ENCODE data around the gene DSG4.
"Not testable (repeated sequence)": the region's sequence is repeated elsewhere in the genome, so short reads cannot be mapped to it uniquely, and the experiment has no call there.

DSG4 gene, protein sequence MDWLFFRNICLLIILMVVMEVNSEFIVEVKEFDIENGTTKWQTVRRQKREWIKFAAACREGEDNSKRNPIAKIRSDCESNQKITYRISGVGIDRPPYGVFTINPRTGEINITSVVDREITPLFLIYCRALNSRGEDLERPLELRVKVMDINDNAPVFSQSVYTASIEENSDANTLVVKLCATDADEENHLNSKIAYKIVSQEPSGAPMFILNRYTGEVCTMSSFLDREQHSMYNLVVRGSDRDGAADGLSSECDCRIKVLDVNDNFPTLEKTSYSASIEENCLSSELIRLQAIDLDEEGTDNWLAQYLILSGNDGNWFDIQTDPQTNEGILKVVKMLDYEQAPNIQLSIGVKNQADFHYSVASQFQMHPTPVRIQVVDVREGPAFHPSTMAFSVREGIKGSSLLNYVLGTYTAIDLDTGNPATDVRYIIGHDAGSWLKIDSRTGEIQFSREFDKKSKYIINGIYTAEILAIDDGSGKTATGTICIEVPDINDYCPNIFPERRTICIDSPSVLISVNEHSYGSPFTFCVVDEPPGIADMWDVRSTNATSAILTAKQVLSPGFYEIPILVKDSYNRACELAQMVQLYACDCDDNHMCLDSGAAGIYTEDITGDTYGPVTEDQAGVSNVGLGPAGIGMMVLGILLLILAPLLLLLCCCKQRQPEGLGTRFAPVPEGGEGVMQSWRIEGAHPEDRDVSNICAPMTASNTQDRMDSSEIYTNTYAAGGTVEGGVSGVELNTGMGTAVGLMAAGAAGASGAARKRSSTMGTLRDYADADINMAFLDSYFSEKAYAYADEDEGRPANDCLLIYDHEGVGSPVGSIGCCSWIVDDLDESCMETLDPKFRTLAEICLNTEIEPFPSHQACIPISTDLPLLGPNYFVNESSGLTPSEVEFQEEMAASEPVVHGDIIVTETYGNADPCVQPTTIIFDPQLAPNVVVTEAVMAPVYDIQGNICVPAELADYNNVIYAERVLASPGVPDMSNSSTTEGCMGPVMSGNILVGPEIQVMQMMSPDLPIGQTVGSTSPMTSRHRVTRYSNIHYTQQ

DNA sequence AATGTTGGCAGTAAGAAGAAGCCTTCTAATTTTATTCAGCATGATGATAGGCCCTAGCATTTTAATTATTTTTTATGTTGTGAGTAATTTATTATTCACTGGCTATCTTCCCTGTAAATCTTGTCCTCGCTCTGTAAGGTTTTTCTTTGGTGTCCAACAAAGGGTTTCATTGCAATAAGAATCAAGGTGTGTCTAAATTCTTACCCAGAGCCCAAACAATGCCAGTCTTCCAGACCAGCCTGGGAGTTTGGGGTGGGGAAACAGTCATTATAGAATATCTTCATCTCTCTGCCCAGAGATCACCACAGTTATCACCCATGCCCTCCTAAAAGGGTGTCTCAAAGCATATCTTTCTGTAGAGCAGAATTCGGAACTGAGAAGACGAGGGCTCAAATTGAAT is at the start of gene DSG4:
TSS of gene DSG4 (plus strand) at position 301 of the 400 bp plus-strand sequence. CDS start 135 bp downstream, outside the sequence.
- DNase-seq (ENCODE audit: low read depth in 2 of 2): no peak

DNA sequence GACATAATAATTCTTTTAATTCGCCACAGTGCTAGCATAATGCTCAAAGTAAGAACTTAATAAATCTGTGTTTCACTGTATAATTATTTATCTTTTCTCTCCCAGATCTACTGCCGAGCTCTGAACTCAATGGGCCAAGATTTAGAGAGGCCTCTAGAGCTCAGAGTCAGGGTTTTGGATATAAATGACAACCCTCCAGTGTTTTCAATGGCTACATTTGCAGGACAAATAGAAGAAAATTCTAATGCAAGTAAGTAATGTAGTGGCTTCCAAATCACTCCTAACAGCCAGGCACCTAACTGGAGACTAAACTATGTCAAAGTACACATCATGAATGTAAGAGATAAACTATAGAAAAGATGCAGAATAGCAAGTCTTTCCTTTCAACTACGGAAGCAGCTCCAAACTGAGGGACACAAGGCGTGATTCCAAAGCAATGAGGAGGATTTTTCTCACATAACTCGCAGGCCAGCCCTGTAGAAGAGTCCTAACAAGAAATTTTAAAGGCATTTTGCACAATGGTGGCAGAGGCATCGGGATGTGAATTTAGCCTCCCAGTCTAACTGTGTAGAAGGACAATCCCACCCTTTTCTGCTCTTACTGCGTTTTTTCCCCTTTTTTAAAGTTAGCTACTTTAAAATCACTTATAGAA is 46.7 kb upstream of the DSG4 start:
- DNase-seq (ENCODE audit: low read depth in 2 of 2): no peak

DNA sequence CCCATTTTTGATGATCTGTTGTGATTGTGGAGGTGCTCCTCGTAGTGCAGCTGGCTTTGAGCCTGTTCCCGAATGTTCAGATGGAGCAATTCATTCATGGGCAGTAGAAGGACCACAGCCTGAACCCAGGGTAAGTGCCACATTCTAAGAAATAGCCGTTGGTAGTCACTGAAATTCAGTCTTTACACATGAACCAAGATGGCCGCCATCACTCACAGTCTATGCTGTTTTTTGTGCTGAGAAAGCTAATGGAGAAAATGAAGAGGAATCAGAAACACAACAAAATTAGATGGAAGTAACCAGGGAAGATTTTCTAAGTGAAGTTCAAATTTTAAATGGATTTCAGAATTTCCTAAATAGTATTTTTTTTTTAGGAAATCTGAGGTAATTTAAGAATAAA is 33.1 kb upstream of the DSG4 start:
- no peak for DNase-seq (ENCODE audit: low read depth in 2 of 2)

DNA sequence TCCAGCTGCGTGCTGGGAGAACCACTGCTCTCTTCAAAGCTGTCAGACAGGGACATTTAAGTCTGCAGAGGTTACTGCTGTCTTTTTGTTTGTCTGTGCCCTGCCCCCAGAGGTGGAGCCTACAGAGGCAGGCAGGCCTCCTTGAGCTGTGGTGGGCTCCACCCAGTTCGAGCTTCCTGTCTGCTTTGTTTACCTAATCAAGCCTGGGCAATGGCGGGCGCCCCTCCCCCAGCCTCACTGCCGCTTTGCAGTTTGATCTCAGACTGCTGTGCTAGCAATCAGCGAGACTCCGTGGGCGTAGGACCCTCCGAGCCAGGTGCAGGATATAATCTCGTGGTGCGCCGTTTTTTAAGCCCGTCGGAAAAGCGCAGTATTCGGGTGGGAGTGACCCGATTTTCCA is 23.2 kb upstream of the DSG4 start:
- DNase-seq (ENCODE audit: low read depth in 2 of 2): not testable (repeated sequence)

DNA sequence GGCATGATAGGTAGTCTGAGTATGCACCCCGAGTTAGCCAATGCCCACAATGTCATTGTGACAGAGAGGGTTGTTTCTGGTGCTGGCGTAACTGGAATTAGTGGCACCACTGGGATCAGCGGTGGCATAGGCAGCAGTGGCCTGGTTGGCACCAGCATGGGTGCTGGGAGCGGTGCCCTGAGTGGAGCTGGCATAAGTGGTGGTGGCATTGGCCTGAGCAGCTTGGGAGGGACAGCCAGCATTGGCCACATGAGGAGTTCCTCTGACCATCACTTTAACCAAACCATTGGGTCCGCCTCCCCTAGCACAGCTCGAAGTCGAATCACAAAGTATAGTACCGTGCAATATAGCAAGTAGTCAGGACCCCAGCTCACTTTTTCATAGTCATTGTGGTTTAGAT is 21.6 kb upstream of the DSG4 start:
- DNase-seq (ENCODE audit: low read depth in 2 of 2): no peak

DNA sequence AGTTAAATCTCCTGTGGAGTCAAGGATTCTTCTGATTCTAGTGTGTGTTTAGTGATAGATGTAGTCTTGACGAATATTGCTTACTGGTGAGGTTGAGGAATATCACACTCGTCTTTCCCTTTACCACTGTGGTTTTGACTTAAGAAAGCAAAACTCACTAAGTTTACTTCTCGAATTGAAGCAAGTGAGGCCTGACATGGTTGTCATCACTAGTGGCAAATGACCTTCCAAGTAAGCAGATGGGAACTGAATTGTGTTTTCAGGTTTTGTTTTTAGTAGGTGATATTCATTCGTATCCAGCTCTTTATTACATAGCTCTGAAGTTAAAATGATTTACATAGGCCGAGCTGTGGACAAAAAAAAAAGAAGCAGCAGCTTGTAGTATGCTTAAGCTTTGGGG is 20.6 kb upstream of the DSG4 start:
- DNase-seq (ENCODE audit: low read depth in 2 of 2): no peak

DNA sequence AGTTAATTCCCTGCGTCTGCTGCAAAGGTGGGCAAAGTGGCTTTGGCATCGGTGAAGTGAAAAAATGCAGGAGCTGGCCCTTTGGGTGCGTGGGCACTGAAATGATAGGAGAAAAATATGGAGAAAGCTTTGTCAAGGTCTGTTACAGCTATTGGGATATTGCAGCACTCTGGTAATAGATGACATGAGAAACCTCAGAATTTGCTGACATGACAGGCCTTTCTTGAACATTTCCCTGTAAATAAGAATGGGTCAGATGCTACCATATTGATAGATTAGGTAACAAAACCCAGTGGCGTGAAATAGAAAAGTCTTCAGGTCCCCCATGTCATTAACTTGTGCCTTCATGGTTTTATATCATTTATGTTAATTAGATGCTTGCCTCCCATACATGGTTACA is 12.4 kb upstream of the DSG4 start:
- no peak for DNase-seq (ENCODE audit: low read depth in 2 of 2)

DNA sequence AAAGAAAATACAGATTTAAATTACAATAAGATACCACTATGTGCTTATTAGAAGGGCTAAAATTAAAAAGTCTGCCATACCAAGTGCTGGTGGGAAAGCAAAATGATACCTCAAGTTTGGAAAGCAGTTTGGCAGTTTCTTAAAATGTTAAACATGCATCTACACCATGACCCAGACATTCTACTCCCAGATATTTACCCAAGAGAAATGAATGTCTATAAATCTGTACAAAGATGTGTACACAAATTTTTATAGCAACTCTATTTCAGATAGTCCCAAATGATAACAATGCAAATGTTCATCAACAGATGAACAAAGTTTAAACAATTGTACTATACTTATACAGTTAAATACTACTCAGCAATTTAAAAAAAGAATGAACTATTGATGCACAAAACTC is 7.1 kb upstream of the DSG4 start:
- no peak for DNase-seq (ENCODE audit: low read depth in 2 of 2)

DNA sequence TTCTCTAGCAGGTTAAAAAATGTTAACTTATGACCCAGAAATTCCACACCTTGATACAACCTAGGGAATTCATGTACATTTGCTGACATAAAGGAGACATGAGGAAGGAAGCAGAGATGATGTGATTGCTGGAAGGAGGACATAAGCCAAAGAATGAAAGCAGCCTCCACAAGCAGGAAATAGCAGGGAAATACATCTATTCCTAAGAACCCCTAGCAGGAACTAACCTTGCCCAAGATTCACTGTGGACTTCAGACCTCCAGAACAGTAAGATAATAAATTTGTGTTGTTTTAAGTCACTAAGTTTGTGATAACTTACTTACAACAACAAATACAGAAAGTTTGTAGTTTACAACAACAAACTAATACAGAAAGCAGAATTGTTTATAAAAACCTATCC is 4.6 kb upstream of the DSG4 start:
- DNase-seq (ENCODE audit: low read depth in 2 of 2): no peak

DNA sequence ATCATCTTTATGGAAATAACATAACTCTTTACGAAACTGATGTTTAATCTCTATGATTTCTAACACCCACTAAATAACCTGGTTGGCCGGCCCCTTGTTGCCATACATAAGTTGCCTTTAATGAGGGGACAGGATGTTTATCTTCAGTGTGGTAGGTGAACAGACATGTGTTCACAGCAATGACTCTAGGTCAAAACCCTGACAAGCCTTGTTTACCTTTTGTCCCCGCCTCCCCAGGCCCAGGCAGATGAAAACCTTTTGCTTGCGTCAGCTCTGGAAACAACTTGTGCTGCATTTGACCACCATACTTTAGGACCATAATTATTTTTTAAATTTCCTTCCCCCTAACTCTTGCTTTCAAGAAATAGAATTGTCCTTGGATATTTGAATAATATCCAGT is 2.9 kb upstream of the DSG4 start:
- DNase-seq (ENCODE audit: low read depth in 2 of 2): no peak

DNA sequence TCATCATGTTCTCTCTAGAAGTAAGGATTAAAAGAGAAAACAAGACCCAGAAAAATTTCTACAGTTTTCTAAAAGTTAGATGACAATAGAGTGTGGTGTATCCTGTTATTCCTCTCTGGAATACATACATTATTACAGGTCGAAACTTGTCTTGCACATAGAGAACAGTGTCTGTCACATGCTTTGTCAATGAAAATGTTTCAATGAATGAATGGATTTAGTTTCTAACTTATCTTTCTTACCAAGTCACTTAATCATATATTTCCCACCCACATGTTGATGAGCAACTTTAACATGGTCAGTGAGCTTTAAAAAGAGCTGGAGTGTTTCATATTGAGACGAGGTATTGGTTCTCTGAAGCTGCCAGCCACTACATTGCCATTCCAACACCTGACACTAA is 4.3 kb downstream of the DSG4 start:
- DNase-seq (ENCODE audit: low read depth in 2 of 2): no peak

DNA sequence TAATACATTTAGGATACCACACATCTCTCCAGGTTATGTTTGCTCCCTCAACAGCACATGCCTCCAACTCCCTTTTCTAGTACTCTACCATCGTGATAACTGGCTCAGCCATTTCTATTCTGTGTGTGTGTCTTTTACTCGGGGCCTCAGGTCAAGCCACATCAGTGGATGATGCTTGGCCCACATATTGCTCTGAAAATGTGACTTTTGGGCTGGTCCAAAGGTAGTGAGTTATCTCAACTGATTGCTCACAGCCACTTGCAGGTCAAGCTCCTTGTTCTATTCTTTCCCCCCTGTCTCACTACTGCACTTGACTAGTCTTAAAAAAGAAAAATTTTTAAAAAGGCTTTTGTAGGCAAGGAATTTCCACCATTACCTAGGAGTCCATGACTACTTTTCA is 5.5 kb downstream of the DSG4 start:
- DNase-seq (ENCODE audit: low read depth in 2 of 2): no peak

DNA sequence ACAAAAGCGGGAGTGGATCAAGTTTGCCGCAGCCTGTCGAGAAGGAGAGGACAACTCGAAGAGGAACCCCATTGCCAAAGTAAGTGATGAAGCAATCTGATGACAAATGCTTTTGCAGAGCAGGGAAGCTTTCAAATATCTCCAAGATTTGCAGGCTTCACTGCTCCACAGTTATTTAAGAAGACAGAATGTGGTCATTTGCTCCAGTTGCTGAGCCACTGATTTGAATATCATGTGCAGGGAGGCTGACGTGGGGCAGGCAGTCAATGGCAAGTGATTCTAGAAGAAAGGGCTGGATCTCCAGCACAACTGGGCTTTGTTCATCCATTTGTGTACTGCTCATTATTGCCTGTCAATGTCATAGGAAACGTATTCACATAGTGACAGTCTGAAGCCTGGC is 10.2 kb downstream of the DSG4 start:
- no peak for DNase-seq (ENCODE audit: low read depth in 2 of 2)

DNA sequence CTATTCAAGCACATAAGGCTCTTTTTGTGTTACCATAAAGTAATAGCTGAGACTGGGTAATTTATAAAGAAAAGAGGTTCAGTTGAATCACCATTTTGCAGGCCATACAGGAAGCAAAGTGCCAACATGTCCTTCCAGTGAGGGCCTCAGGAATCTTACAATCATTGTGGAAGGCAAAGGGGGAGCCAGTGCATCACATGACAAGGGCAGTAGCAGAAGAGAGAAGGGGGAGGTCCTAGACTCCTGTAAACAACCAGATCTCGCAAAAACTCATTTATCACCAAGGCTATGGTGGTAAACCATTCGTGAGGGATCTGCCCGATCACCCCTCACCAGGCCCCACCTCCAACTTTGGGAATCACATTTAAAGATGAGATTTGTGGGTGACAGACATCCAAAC is 16.7 kb downstream of the DSG4 start:
- no peak for DNase-seq (ENCODE audit: low read depth in 2 of 2)

DNA sequence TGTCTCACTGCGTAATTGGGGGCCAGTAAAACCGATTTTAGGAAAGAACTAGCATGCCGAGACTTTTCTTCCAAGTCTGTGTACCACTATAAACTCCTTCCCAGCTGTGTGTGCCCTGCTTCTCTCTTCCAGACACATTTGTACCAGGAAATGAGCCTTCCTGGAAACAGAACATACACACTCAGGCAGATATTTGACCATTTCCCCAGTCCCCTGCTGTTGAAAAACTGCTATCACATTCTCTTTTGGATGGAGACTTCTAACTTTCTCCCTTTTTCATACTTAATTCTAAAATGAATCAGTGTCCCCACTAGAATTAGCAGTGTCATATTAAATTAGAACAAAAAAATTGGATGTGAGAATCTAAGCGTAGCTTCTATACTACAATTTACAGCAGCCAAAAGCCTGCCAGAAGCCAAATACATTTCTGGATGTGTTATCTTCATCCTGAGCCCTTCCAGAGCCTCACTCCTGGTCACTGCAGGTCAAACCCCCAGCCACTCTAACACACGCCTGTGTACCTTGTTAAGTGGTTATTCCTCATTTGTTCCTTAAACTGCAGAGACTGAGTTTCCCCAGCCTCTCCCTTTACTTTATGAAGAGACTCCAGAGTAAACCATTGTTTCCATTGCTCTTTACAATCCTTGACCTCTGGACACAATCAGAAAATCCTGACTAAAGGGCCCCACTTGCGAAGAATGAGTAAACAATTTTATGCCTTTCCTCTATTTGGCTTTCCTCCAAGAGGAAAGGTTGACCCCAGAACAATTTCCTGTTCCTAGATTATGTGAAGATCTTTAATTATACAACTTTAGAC is 20.4 kb downstream of the DSG4 start:
- DNase-seq (ENCODE audit: low read depth in 2 of 2): no peak

DNA sequence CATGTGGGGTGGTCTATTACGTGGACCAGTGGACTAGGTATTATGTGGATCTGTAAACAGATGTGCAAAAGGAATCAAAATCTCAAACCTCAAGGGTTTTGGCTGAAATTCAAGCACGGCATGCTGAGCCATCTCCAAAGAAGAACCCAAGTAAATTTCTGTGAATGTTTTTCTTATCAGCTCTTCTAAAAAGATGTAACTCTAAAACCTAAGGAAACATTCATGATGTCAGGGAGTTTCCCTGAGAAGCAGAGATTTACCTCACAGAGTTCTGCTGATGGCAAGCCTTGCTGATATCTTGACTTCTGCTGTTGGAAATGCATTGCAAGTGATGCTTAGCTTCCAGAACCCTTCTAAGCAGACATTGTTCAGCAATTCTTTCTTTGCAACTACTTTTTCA is 21.6 kb downstream of the DSG4 start:
- DNase-seq (ENCODE audit: low read depth in 2 of 2): no peak

DNA sequence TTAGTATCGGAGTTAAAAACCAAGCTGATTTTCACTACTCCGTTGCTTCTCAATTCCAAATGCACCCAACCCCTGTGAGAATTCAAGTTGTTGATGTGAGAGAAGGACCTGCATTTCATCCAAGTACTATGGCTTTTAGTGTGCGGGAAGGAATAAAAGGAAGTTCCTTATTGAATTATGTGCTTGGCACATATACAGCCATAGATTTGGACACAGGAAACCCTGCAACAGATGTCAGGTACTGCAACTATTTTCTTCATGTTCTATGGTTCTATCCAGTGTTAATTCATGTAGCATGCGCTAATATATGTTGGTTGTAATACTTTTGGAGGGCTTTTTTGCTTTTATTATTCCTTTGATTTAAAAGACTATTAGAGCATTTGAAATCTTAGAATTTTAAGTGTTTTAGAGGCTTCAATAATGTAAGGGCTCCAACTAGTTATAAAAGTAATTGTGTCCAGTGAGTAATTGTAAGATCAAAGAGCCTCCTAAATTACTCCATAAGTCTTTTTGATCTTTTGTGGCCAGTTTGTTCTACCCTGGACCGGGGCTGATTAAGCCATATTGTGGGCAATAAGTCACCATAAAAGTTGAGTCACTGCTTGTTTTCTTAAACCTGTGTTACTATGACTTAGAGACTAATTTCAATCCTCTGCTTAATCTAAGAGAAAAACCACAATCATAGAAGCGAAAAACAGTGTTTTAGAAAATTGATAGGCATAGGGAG is 22.9 kb downstream of the DSG4 start:
- no peak for DNase-seq (ENCODE audit: low read depth in 2 of 2)

DNA sequence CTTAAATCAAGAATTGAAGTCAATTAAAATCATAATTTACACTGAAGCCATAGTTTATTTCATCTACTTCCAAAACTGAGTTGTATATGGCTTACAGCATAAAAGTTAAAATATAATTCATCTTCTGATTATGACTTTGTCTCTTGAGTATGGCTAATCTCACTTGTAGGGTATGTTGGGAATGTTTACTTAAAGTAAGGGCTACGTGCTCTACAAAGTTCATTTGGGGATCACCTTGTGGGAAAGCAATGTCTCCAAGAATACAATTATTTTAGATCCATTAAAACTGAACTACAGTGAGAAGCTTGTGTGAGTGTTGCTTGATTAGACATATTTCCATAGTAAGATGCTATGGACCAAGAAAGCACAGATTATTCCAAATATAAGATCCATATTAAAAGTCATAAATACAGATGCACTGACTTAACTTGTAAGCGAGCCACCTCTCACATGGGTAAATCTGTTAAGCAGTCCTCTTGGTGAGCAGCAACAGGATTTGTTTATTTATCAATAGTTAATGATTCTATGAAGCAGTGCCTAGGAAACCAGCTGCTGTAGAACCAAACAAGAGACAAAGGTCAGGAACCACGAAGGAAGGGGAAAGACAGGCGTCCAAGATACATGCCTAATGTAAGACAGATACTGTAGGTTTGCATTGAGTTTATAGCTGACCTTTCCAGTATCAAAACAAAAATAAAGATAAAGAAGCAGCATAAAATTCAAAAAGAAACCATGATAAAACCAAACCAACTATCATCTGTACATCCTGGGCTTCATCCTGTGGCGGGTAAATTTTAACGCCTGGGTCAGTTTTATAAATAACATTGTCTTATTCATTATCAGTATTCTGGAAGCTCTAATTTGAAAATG is 24.8 kb downstream of the DSG4 start:
- no peak for DNase-seq (ENCODE audit: low read depth in 2 of 2)

DNA sequence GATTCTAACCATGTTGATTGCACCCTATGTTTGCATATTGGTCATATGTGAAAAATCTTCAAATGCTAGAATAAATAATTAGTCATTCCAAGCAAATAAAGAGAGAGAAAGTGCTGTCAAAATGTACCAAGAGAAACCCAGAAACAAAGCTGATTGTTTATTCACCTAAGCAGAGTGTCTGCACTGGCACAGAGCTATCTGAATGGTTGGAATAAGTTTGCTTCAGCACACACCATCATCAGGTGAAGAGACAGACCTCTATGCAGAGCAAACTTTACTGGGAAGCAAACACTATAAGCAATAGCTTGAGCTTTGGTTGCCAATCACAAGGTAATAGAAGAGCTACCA is 25.4 kb downstream of the DSG4 start:
- DNase-seq (ENCODE audit: low read depth in 2 of 2): no peak

DNA sequence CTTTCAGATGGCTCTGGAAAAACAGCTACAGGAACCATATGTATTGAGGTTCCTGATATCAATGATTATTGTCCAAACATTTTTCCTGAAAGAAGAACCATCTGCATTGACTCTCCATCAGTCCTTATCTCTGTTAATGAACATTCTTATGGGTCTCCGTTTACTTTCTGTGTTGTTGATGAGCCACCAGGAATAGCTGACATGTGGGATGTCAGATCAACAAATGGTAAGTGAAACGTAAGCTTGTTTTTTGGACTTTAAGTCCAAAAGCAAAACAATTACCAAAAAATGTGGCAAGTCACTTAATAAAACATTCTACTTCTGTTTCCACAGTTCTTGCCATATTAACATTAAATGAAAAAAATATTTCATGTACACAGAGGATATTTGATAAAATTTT is 26.8 kb downstream of the DSG4 start:
- no peak for DNase-seq (ENCODE audit: low read depth in 2 of 2)
